C1 segment of cervical spinal cord (tissue), 14 donors: ENCODE results near the gene SPDYE8.
"Not testable (repeated sequence)": the region's sequence is repeated elsewhere in the genome, so short reads cannot be mapped to it uniquely, and the experiment has no call there.

ENCODE experiments used
- DNase-seq, 14 donors: peaks; one replicate each; lab custom pipeline; 2025; lab: John Stamatoyannopoulos, UW

The SPDYE8 gene

GRCh38 chr7:73029666-73030065 is at the start of gene SPDYE8:
Gene SPDYE8 (minus strand): TSS chr7:73029766. CDS start chr7:73027966, 1,800 bp downstream.
- not testable (repeated sequence) for DNase-seq

- not testable (repeated sequence) for DNase-seq
Measured at GRCh38 chr7:73057811-73058210, 28.2 kb upstream of the SPDYE8 start, which contains the start of gene SPDYE11. Gene SPDYE11 (minus strand): TSS chr7:73057911. CDS start chr7:73056111, 1,800 bp downstream.

GRCh38 chr7:73006491-73006890 is 23.1 kb downstream of the SPDYE8 start:
- not testable (repeated sequence) for DNase-seq

- DNase-seq = not testable (repeated sequence)
Measured at GRCh38 chr7:73005693-73006447, 23.7 kb downstream of the SPDYE8 start.

GRCh38 chr7:73005356-73005692 is 24.2 kb downstream of the SPDYE8 start:
- DNase-seq = not testable (repeated sequence)

GRCh38 chr7:72997887-72998468 is 31.6 kb downstream of the SPDYE8 start:
- not testable (repeated sequence) for DNase-seq

- not testable (repeated sequence) for DNase-seq
Measured at GRCh38 chr7:72997447-72997846, 32.1 kb downstream of the SPDYE8 start.

GRCh38 chr7:72995484-72995883 is 34.1 kb downstream of the SPDYE8 start:
- not testable (repeated sequence) for DNase-seq

- not testable (repeated sequence) for DNase-seq
Measured at GRCh38 chr7:72990146-72990913, 39.2 kb downstream of the SPDYE8 start.

- DNase-seq = not testable (repeated sequence)
Measured at GRCh38 chr7:72982084-72982483, 47.5 kb downstream of the SPDYE8 start.

GRCh38 chr7:72980382-72980781 is 49.2 kb downstream of the SPDYE8 start:
- DNase-seq = not testable (repeated sequence)

GRCh38 chr7:72976434-72976833 is 53.1 kb downstream of the SPDYE8 start:
- DNase-seq = not testable (repeated sequence)

- DNase-seq = not testable (repeated sequence)
Measured at GRCh38 chr7:72975656-72976286, 53.8 kb downstream of the SPDYE8 start.

GRCh38 chr7:72974781-72975180 is 54.8 kb downstream of the SPDYE8 start:
- DNase-seq = not testable (repeated sequence)

- DNase-seq = not testable (repeated sequence)
Measured at GRCh38 chr7:72971505-72971904, 58.1 kb downstream of the SPDYE8 start.
